HG03108 (cell line): ENCODE data around the gene FASN.
"Not testable (repeated sequence)": the region's sequence is repeated elsewhere in the genome, so short reads cannot be mapped to it uniquely, and the experiment has no call there.

ENCODE experiments used
- ATAC-seq: cut with Tn5 transposase; IDR thresholded peaks from one replicate; pipeline ENCODE4 v1.9.1; 2021; ENCODE audit warnings: moderate library complexity; ENCODE audit not compliant: unreplicated experiment

FASN gene

DNA sequence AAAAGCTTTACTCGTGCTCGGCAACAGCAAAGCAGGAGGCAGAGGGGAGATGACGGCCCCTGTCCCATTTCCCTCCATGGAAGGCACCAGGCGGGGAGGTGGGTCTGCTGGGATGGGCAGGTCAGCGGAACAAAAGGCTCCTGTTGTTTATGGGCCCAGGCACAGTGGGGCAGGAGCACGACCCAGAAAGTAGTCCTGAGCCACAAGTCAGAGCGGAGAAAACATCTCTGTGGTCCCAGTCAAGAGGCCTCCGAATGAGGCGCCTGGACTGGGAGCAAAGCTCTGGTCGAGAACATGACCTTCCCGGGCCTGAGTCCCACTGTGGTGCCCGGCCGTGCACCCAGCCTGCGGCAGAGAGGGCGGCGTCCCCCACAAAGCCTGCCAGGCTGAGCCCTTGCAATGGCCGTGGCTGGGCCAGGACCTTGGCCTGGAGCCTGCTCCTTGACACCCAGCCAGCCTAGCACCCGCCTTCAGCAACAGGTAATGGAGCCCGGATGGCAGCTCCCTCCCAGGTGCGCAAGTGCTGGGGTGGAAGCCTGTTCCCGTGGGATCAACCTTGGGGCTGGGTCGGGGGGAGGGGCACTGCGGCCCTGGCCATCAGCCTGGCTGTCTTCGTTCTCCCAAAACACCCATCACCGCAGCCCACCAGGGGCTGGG, 50.0 kb downstream of the FASN start:
- no peak for ATAC-seq

- ATAC-seq: no peak
These were observed 50.7 kb downstream of the FASN start for GRCh38 chr17:82047379-82047778.

DNA sequence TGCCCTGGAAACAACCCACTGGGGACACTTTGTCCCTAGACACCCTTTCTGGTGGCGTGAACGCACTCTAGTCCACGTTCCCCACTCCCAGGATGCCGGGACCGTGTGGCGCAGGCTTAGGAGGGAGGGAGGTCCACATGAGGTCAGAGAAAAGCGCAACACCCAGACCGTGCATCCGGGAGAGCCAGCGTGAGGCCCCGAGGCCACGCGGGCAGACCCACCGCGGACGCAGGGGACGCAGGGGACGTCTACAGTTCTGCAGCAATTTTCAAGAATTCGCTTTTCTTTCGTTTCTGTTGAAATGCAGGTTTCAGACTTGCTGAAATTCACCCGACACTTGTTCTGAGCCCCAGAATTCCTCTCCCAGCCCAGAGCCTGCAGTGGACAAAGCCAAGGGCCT, 51.1 kb downstream of the FASN start:
- ATAC-seq: no peak

- ATAC-seq: no peak
These were observed 52.0 kb downstream of the FASN start for GRCh38 chr17:82045936-82046484.

- no peak for ATAC-seq
These were observed 54.5 kb downstream of the FASN start for GRCh38 chr17:82043507-82043906.

DNA sequence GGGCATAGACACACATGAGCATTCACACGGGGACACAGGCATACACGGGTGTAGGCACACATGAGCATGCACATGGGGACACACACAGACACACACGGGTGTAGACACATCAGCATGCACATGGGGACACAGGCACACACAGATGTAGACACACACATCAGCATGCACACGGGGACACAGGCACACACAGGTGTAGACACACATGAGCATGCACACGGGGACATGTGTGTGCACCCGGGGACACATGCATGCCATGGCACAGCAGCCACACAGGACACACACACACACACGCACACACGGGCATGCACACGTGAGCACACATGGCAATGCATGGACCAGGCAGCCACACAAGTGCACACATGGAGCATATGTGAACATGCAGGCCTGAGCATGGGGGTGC, 55.4 kb downstream of the FASN start:
- ATAC-seq: no peak

- ATAC-seq: no peak
These were observed 56.8 kb downstream of the FASN start for GRCh38 chr17:82041144-82041814.

DNA sequence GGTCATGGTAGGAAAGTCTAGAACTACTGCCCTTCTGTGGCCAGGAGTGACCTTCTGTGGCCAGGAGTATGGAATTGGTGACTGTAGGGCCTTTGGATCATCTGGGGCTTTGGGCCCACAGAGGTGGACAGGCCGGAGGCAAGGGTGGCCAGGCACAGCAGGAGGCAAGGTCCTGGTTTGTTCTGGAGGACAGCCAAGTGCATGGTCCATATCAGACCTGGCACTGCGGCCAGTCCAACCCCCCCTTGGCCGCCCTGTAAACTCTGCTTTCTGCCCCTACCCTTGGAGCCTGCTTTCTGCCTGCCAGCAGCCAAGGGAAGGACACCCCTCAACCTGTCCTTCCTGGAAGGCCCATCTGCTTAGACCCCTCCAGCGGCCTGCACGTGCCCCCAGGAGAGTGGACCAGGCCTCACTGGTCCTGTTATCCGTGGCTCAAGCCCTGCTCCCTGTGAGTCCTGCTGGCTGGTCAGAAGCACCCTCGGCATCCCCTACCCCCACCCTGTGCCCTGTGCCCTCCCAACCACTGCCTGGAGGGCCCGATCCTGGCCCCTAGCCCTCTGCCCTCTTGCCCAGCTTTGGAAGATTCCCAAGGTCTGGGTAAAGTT, 58.2 kb downstream of the FASN start:
- ATAC-seq: no peak

DNA sequence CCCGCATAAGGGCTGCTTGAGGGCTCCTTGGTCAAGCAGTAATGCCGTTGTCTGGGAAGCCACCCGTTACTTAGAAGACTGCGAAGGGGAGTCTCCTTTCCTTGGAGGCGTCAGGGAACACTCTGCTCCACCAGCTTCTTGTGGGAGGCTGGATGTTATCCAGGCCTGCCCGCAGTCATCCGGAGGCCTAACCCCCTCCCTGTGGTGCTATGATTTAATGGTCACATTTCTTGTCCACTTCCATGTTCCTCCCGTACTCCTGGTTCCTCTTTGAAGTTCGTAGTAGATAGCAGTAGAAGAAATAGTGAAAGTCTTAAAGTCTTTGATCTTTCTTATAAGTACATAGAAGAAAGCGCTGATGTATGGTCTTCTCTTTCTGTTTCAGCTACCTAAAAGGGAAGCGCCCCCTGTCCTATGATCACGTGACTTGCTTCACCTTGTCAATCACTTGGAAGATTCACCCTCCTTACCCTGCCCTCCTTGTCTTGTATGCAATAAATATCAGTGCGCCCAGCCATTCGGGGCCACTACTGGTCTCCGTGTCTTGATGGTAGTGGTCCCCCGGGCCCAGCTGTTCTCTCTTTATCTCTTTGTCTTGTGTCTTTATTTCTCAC, 59.1 kb downstream of the FASN start:
- not testable (repeated sequence) for ATAC-seq

DNA sequence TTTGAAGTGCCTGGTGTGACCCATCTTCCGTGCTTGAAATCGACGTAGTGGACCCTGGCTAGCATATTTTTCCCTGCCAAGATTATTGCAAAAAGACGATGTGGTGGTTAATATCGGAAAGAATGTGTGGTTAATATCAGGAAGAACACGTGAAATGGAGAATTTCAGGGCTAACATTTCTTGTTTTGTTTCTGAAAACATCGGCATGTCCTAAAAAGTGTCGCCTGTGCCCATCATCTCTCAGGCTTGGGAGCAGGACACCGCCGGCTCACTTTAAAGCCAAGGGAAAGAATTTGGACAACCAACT, 60.2 kb downstream of the FASN start:
- ATAC-seq: no peak

DNA sequence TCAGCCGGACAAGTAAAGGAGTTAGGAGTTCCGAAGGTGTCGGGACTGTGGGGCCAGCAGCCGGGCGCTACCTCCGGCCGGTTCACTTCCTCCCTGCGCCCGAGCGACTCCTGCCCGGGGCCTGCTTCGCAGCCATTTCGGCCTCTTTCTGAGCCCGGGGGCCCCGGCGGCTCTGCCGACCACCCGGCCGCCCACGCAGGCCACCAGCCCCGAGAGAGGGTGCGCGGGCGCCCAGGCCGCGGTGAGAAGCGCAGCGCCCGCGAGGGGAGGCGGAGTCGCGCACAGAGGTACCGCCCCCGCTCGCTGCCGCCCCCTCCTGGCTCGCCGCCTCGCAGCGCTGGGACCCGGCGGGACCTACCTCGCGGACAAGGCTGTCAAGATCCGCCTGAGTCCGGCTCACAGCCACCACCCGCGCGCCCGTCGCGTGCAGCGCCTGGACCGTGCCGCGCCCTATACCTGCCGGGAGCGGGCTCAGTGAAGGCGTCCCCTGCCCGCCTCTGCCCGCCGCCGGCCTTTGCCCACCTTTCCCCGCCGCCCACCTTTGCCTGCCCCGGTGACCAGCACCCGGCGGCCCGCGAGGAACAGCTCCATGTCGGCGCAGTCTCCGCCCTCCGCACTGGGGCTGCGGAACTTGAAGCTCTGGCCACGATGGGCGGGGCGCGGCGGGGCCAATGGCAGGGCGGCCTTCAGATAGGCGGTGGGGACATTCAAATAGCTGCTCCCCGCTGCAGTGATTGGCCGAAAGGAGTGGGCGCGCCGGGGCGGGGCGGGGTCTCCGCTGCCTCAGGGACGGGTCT, 60.7 kb downstream of the FASN start, which contains the start of gene DCXR:
Gene DCXR (minus strand): TSS at position 606 of the 797 bp plus-strand sequence. CDS start 15 bp downstream, at position 591.
- peak; percentile 89 for ATAC-seq

DNA sequence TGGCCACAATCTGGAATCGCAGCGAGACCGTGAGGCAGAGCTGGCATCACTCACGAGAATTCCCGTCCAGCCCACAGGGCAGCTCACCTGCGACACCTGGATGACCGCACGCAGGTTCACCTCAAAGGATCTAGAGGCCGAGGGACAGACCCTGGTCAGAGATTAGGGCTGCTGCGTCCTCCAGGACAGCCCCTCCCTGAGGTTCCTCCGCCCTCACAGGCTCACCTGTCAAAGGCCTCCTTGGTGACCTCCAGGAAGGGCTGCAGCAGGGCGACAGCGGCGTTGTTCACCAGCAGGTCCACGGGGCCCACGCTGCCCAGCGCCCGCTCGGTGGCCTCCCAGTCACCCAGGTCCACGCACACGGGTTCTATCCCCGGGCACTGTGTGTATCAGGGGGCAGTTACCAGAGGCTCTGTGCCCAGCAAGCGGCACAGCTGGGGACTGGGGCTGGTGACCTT, 61.4 kb downstream of the FASN start:
- ATAC-seq: no peak

DNA sequence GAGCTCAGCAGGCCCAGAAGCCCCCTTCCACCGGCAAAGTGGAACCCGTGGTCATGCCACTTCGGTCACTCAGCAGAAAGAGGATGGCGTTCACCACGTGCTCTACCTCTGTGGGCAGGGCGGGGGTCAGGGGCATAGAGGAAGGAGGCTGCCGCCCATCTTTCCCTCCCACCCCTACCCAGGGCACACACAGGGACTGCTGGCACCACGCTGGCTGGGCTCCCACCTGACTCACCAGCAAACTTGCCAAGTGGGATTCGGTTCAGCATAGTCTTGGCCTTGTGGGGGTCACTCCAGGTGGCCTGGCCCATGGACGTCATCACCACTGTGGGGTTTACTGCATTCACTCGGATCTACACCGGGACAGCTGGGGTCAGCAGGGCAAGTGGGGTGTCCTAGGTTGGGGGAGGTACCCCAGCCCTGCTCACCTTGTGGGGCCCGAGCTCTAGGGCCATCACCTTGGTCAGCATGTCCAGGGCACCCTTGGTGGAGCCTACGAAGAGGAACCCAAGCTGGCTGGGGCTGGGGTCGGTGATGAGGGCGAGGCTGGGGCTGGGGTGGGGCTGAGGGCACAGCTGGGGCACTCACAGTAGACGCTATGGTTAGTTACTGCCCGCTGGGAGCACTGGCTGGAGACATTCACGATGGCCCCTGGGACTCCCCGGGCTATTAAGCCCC, 61.9 kb downstream of the FASN start:
- no peak for ATAC-seq

GRCh38 chr17:82035488-82035887, 62.5 kb downstream of the FASN start:
- ATAC-seq: no peak

- ATAC-seq: no peak
These were observed 63.5 kb downstream of the FASN start for GRCh38 chr17:82034371-82035011.

DNA sequence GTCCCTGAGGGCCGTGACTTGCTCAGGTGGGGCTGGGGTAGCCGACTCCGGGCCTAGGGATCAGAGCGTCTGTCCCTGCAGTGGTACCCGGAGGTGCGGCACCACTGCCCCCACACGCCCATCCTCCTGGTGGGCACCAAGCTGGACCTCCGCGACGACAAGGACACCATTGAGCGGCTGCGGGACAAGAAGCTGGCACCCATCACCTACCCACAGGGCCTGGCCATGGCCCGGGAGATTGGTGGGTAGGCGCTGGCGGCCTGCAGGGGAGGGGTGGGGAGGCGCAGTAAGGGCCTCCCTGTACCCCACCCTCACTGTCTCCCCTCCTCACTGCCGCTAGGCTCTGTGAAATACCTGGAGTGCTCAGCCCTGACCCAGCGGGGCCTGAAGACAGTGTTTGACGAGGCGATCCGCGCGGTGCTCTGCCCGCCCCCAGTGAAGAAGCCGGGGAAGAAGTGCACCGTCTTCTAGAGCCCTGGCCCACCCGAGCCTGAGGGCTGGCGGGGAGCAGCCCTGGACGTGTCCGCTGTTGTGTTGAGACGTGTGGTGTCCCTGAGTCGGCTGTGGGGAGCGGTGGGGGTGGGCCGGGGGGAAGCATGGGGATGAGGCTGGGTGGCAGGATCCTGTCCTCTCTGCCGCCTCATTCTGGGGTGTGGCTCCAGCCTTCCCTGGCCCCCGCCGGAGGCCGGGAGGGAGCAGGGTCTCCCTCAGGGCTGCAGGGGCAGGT, 64.5 kb downstream of the FASN start:
- no peak for ATAC-seq

- no peak for ATAC-seq
These were observed 66.0 kb downstream of the FASN start for GRCh38 chr17:82031885-82032627.

- no peak for ATAC-seq
These were observed 66.6 kb downstream of the FASN start, which contains the start of gene RAC3 for GRCh38 chr17:82031303-82031884. Gene RAC3, plus strand, starts transcription at chr17:82031678. Its CDS starts 84 bp downstream, at chr17:82031762.
